Liver (tissue), 9 donors: ENCODE measurements around the gene ARHGAP10. TPM values are rescaled to one million over a fixed set of nuclear protein-coding genes. Genes with fewer than 3 reads are reported as not detected.

Experiments
- DNase-seq: peaks from one replicate; pipeline ENCODE4 v3.0.0-alpha.2; 2017; ENCODE audit warnings: low spot score
- H3K27ac ChIP-seq, 2 donors: one replicate each; pipeline ENCODE4 v1.7.0; 2013; ENCODE audit warnings: inconsistent platforms in 2 of 2, low read length in 2 of 2, control low read depth in 1 of 2, low read depth in 1 of 2, mild to moderate bottlenecking in 1 of 2
- H3K27me3 ChIP-seq, 4 donors: one replicate each; pipeline versions ENCODE4 v1.6.1 to v1.7.0; 2013; ENCODE audit warnings: low read length in 3 of 4, inconsistent platforms in 1 of 4, mild to moderate bottlenecking in 1 of 4, moderate library complexity in 1 of 4; ENCODE audit not compliant: control insufficient read depth in 4 of 4, insufficient read depth in 4 of 4
- H3K36me3 ChIP-seq, 4 donors: one replicate each; pipeline versions ENCODE4 v1.6.1 to v1.7.0; 2013; ENCODE audit warnings: low read length in 3 of 4, mild to moderate bottlenecking in 3 of 4, low read depth in 1 of 4, moderate library complexity in 1 of 4; ENCODE audit not compliant: control insufficient read depth in 4 of 4, insufficient read depth in 3 of 4
- H3K4me1 ChIP-seq, 4 donors: one replicate each; pipeline versions ENCODE4 v1.6.1 to v1.7.0; 2013; ENCODE audit warnings: low read length in 3 of 4, mild to moderate bottlenecking in 3 of 4, moderate library complexity in 1 of 4; ENCODE audit not compliant: control insufficient read depth in 4 of 4, insufficient read depth in 4 of 4
- H3K4me3 ChIP-seq, 3 donors: one replicate each; pipeline versions ENCODE4 v1.6.1 to v1.7.0; 2013; ENCODE audit warnings: low read length in 3 of 3, control low read depth in 1 of 3, low read depth in 1 of 3, mild to moderate bottlenecking in 1 of 3
- H3K9ac ChIP-seq, 2 donors: one replicate each; pipeline ENCODE4 v1.7.0; 2013; ENCODE audit warnings: low read length in 2 of 2, mild to moderate bottlenecking in 2 of 2, moderate library complexity in 2 of 2, control low read depth in 1 of 2, low read depth in 1 of 2
- H3K9me3 ChIP-seq, 4 donors: one replicate each; pipeline versions ENCODE4 v1.6.1 to v1.7.0; 2013; ENCODE audit warnings: low read length in 3 of 4; ENCODE audit not compliant: control insufficient read depth in 4 of 4
- ATF3 ChIP-seq: IDR thresholded peaks from 2 replicates; pipeline ENCODE4 v1.6.1; 2016; ENCODE audit warnings: antibody characterized with exemption
- CTCF ChIP-seq: fragments of 150-350 bp; IDR thresholded peaks from 2 replicates; pipeline ENCODE4 v1.5.1; 2017; ENCODE audit warnings: improper control_type of control experiment, low read depth, low read length; ENCODE audit not compliant: missing input control
- EGR1 ChIP-seq, 2 donors: IDR thresholded peaks; 2 replicates each; pipeline ENCODE4 v1.6.1; 2016 to 2018; ENCODE audit warnings: antibody characterized with exemption in 2 of 2, low read depth in 2 of 2
- FOXA1 ChIP-seq: IDR thresholded peaks from 2 replicates; pipeline ENCODE4 v1.6.1; 2016; ENCODE audit warnings: antibody characterized with exemption
- FOXA2 ChIP-seq: IDR thresholded peaks from 2 replicates; pipeline ENCODE4 v1.6.1; 2016; ENCODE audit warnings: antibody characterized with exemption
- GABPA ChIP-seq, 2 donors: IDR thresholded peaks in 1 of 2; conservative IDR thresholded peaks in 1 of 2; 2 replicates each; pipeline ENCODE4 v1.6.1; 2016; ENCODE audit warnings: antibody characterized with exemption in 2 of 2, mild to moderate bottlenecking in 1 of 2, moderate library complexity in 1 of 2
- HNF4A ChIP-seq, 2 donors: conservative IDR thresholded peaks; 2 replicates each; pipeline ENCODE4 v1.6.1; 2016; ENCODE audit warnings: antibody characterized with exemption in 2 of 2, mild to moderate bottlenecking in 2 of 2
- HNF4G ChIP-seq: IDR thresholded peaks from 2 replicates; pipeline ENCODE4 v1.6.1; 2016; ENCODE audit warnings: antibody characterized with exemption
- JUND ChIP-seq, 2 donors: IDR thresholded peaks; 2 replicates each; pipeline ENCODE4 v1.6.1; 2016; ENCODE audit warnings: antibody characterized with exemption in 2 of 2
- MAX ChIP-seq: IDR thresholded peaks from 2 replicates; pipeline ENCODE4 v1.6.1; 2016; ENCODE audit warnings: antibody characterized with exemption
- NR2F2 ChIP-seq: IDR thresholded peaks from 2 replicates; pipeline ENCODE4 v1.6.1; 2016; ENCODE audit warnings: antibody characterized with exemption
- RAD21 ChIP-seq, 2 donors: IDR thresholded peaks; 2 replicates each; pipeline ENCODE4 v1.6.1; 2016; ENCODE audit warnings: antibody characterized with exemption in 2 of 2, mild to moderate bottlenecking in 2 of 2
- REST ChIP-seq: IDR thresholded peaks from 2 replicates; pipeline ENCODE4 v1.6.1; 2016; ENCODE audit warnings: antibody characterized with exemption, mild to moderate bottlenecking
- RXRA ChIP-seq, 2 donors: IDR thresholded peaks; 2 replicates each; pipeline ENCODE4 v1.6.1; 2017 to 2018; ENCODE audit warnings: antibody characterized with exemption in 2 of 2, mild to moderate bottlenecking in 1 of 2
- SP1 ChIP-seq: IDR thresholded peaks from 2 replicates; pipeline ENCODE4 v1.6.1; 2018; ENCODE audit warnings: antibody characterized with exemption, mild to moderate bottlenecking
- TAF1 ChIP-seq: conservative IDR thresholded peaks from 2 replicates; pipeline ENCODE4 v1.6.1; 2016; ENCODE audit warnings: antibody characterized with exemption, mild to moderate bottlenecking
- YY1 ChIP-seq: IDR thresholded peaks from 2 replicates; pipeline ENCODE4 v1.6.1; 2016; ENCODE audit warnings: antibody characterized with exemption, mild to moderate bottlenecking
- ZBTB33 ChIP-seq: IDR thresholded peaks from 2 replicates; pipeline ENCODE4 v1.6.1; 2016; ENCODE audit warnings: antibody characterized with exemption
- WGBS: extraction: QIAGEN DNeasy Blood & Tissue Kit; methylation state at CpG from one replicate; pipeline ENCODE4 v1.1.7; 2013; 5-methylcytosine and 5-hydroxymethylcytosine counted together
- polyA plus RNA-seq, 2 donors: library from polyadenylated mRNA; stranded (reverse) in 1 of 2; unstranded in 1 of 2; fragments of 200-250 nt in 1 of 2; fragments of >200 nt in 1 of 2; fragmentation: Nextera tagmentation in 1 of 2; extraction: Ambion mirVana in 1 of 2; gene quantifications; one replicate each; pipeline versions ENCODE4 v1.2.1 to v1.2.3, GENCODE V29; 2013 to 2015
- total RNA-seq, 2 donors: library from RNA; depleted of rRNA; stranded (reverse); fragments of >200 nt; gene quantifications; one replicate each; pipeline ENCODE4 v1.2.3, GENCODE V29; 2014
- donor health status: healthy.
- donor health status: healthy.
- donor health status: healthy.
- donor health status: healthy.
- donor health status: healthy.

The ARHGAP10 gene
- total and polyA plus RNA-seq, 4 donors: 1.5 to 13.0 (median 4.3) TPM

- H3K27me3 ChIP-seq: no peaks in the 10 kb centered on the region
- no peak overlapping the region for H3K4me3 ChIP-seq
- peaks cover 0 to 5% (median 2%) of the 10 kb centered on the region in 4 donors for H3K4me1 ChIP-seq
- 93% methylated on average over 4 of the region's 4 CpGs for WGBS
- no peak for DNase-seq
- no peak overlapping the region for H3K9ac ChIP-seq
- no peak overlapping the region for H3K27ac ChIP-seq
- peaks cover 0 to 8% (median 2%) of the 10 kb centered on the region in 4 donors for H3K36me3 ChIP-seq
- H3K9me3 ChIP-seq: peaks cover 0 to 7% (median under 1%) of the 10 kb centered on the region in 4 donors
- TF ChIP-seq NR2F2: no peak
- no peak for TF ChIP-seq FOXA1
- no peak for TF ChIP-seq YY1
- TF ChIP-seq CTCF: no peak
- TF ChIP-seq HNF4G: no peak
- no peak for TF ChIP-seq FOXA2
- no peak for TF ChIP-seq ZBTB33
- no peak for TF ChIP-seq MAX
- no peak for TF ChIP-seq RXRA (IDR thresholded peaks at IDR 0.05)
- no peak for TF ChIP-seq JUND (IDR thresholded peaks at IDR 0.05)
- TF ChIP-seq EGR1 (IDR thresholded peaks at IDR 0.05; ENCODE audit: low read depth in 2 of 2): no peak
- TF ChIP-seq GABPA (IDR thresholded peaks at IDR 0.05 in 1 of 2, conservative IDR thresholded peaks at IDR 0.05 in 1 of 2): no peak
- TF ChIP-seq REST: no peak
- TF ChIP-seq SP1: no peak
- TF ChIP-seq HNF4A (conservative IDR thresholded peaks at IDR 0.05): no peak
- no peak for TF ChIP-seq TAF1
- TF ChIP-seq RAD21 (IDR thresholded peaks at IDR 0.05): no peak
- no peak for TF ChIP-seq ATF3
These were observed 339.1 kb downstream of the ARHGAP10 start for GRCh38 chr4:148071009-148071408.
